ENCODE measurements around the gene FGR. TPM values are rescaled to one million over a fixed set of nuclear protein-coding genes. Genes with fewer than 3 reads are reported as not detected.

Gene FGR
- total RNA-seq, 2 donors from 2014 or later: 4.0 to 10.8 TPM

GRCh38 chr1:27650171-27650538 is 15.2 kb upstream of the FGR start:
- H3K4me3 ChIP-seq: no peak overlapping the region
- H3K9me3 ChIP-seq: no peaks in the 10 kb centered on the region
- H3K36me3 ChIP-seq: no peaks in the 10 kb centered on the region
- no peaks in the 10 kb centered on the region for H3K27me3 ChIP-seq (replicated peaks; ENCODE audit: insufficient read depth)
- TF ChIP-seq, protein P1, sequence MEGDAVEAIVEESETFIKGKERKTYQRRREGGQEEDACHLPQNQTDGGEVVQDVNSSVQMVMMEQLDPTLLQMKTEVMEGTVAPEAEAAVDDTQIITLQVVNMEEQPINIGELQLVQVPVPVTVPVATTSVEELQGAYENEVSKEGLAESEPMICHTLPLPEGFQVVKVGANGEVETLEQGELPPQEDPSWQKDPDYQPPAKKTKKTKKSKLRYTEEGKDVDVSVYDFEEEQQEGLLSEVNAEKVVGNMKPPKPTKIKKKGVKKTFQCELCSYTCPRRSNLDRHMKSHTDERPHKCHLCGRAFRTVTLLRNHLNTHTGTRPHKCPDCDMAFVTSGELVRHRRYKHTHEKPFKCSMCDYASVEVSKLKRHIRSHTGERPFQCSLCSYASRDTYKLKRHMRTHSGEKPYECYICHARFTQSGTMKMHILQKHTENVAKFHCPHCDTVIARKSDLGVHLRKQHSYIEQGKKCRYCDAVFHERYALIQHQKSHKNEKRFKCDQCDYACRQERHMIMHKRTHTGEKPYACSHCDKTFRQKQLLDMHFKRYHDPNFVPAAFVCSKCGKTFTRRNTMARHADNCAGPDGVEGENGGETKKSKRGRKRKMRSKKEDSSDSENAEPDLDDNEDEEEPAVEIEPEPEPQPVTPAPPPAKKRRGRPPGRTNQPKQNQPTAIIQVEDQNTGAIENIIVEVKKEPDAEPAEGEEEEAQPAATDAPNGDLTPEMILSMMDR (IDR thresholded peaks at IDR 0.05): no peak
- TF ChIP-seq POLR2AphosphoS5 (IDR thresholded peaks at IDR 0.05): no peak
- no peak for TF ChIP-seq POLR2A (IDR thresholded peaks at IDR 0.05)
- H3K27ac ChIP-seq: no peak overlapping the region
- WGBS: 53% methylated on average over 1 of the region's 1 CpG
- intact Hi-C loops (cut with DNase I): no loop called here
- no peak for DNase-seq (ENCODE audit: low spot score)
- no peaks in the 10 kb centered on the region for H3K4me1 ChIP-seq (replicated peaks)

- H3K27ac ChIP-seq: no peak overlapping the region
- DNase-seq (ENCODE audit: low spot score): no peak
- H3K4me3 ChIP-seq: no peak overlapping the region
- H3K27me3 ChIP-seq (replicated peaks; ENCODE audit: insufficient read depth): no peaks in the 10 kb centered on the region
- TF ChIP-seq POLR2A (IDR thresholded peaks at IDR 0.05): no peak
- TF ChIP-seq, protein P1 (IDR thresholded peaks at IDR 0.05): no peak
- TF ChIP-seq POLR2AphosphoS5 (IDR thresholded peaks at IDR 0.05): no peak
- H3K9me3 ChIP-seq: no peaks in the 10 kb centered on the region
- intact Hi-C loops (cut with DNase I): no loop called here
- H3K36me3 ChIP-seq: no peaks in the 10 kb centered on the region
- H3K4me1 ChIP-seq (replicated peaks): no peaks in the 10 kb centered on the region
- 92% methylated on average over 11 of the region's 11 CpGs for WGBS
Observed at GRCh38 chr1:27649306-27649635, 14.3 kb upstream of the FGR start.

- Histone ChIP-seq H3K27ac (no peak overlapping the region), H3K4me3 (no peak overlapping the region), H3K27me3 (replicated peaks; ENCODE audit: insufficient read depth) (no peaks in the 10 kb centered on the region), H3K4me1 (replicated peaks) (no peaks in the 10 kb centered on the region), H3K9me3 (no peaks in the 10 kb centered on the region), H3K36me3 (no peaks in the 10 kb centered on the region)
- 79% methylated on average over 6 of the region's 6 CpGs for WGBS
- TF ChIP-seq, protein P1 (IDR thresholded peaks at IDR 0.05): no peak
- TF ChIP-seq POLR2AphosphoS5 (IDR thresholded peaks at IDR 0.05): no peak
- no peak for TF ChIP-seq POLR2A (IDR thresholded peaks at IDR 0.05)
- intact Hi-C loops (cut with DNase I): no loop called here
- no peak for DNase-seq (ENCODE audit: low spot score)
Observed at GRCh38 chr1:27648602-27649305, 13.8 kb upstream of the FGR start.

DNA sequence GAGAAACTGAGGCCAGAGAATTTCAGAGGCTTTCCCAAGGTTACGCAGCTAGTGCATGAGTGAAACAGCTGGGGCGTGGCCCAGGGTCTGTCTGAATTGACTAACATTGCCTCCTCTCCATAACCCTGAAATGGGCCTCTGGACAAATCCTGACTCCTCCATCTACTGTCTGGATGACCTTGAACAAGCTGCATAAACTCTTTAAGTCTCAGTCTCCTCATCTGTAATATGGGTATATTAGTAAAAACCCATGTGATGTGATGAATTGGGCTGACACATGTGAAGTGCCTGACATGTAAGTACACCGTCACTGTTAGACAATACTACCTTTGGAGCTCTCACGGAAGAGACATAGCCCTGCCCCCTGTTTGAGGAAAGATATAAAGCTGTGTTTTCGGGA is 12.3 kb upstream of the FGR start:
- DNase-seq (ENCODE audit: low spot score): no peak
- Histone ChIP-seq H3K4me1 (replicated peaks) (no peaks in the 10 kb centered on the region), H3K36me3 (no peaks in the 10 kb centered on the region), H3K27ac (no peak overlapping the region), H3K4me3 (no peak overlapping the region), H3K9me3 (no peaks in the 10 kb centered on the region), H3K27me3 (replicated peaks; ENCODE audit: insufficient read depth) (no peaks in the 10 kb centered on the region)
- intact Hi-C loops (cut with DNase I): no loop called here
- WGBS: 96% methylated on average over 5 of the region's 5 CpGs
- no peak for TF ChIP-seq POLR2A (IDR thresholded peaks at IDR 0.05)
- TF ChIP-seq, protein P1 (IDR thresholded peaks at IDR 0.05): no peak
- TF ChIP-seq POLR2AphosphoS5 (IDR thresholded peaks at IDR 0.05): no peak

DNA sequence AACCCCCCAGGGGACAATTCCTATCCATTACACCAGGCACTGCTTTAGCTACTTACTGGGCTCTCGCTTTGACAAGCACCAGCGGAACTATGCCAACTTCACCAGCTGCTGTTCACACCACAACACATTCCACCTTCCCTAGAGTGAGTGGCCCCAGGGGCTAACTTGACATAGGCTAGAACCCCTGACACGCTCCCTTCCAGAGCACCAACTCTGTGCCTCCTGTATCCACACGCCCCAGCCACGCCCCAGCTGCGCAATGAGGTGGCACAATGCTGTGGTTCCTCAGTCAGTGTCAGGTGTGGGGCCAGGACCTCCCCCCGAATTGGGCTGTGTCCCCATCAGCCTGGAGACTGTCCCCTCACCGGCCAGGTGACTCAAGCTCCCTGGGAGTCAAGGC is 11.7 kb upstream of the FGR start:
- Histone ChIP-seq H3K27ac (no peak overlapping the region), H3K4me3 (no peak overlapping the region), H3K36me3 (no peaks in the 10 kb centered on the region), H3K4me1 (replicated peaks) (no peaks in the 10 kb centered on the region), H3K9me3 (no peaks in the 10 kb centered on the region), H3K27me3 (replicated peaks; ENCODE audit: insufficient read depth) (no peaks in the 10 kb centered on the region)
- intact Hi-C loops (cut with DNase I): no loop called here
- TF ChIP-seq POLR2A (IDR thresholded peaks at IDR 0.05) (no peak), POLR2AphosphoS5 (IDR thresholded peaks at IDR 0.05) (no peak)
- TF ChIP-seq, protein P1 (IDR thresholded peaks at IDR 0.05): no peak
- WGBS: 86% methylated on average over 8 of the region's 8 CpGs
- DNase-seq (ENCODE audit: low spot score): no peak
